HEK293T (cell line): Measurements from ENCODE around the gene RNF44.

Experiments
- CTCF ChIA-PET: fragments of 350-600 bp; formaldehyde crosslinking; extraction: SDS; loops from one replicate; lab custom pipeline; 2021; ENCODE audit warnings: antibody characterized with exemption, inconsistent platforms; lab: Yijun Ruan, JAX
- POLR2A ChIA-PET: fragments of 350-600 bp; formaldehyde crosslinking; extraction: SDS; loops from one replicate; lab custom pipeline; 2020; ENCODE audit warnings: antibody characterized with exemption, inconsistent platforms; lab: Yijun Ruan, JAX
- DNase-seq: peaks from one replicate; pipeline ENCODE4 v3.0.0; 2012; ENCODE audit warnings: mixed read lengths; ENCODE audit errors: extremely low spot score
- ARNT ChIP-seq: fragments of 450-650 bp; IDR thresholded peaks from 2 replicates; pipeline ENCODE4 v1.6.1; 2017; ENCODE audit warnings: mild to moderate bottlenecking
- BHLHE40 ChIP-seq: fragments of 450-650 bp; IDR thresholded peaks from 2 replicates; pipeline ENCODE4 v1.6.1; 2016; ENCODE audit warnings: mild to moderate bottlenecking, moderate library complexity, borderline replicate concordance
- CTBP1 ChIP-seq: fragments of 450-650 bp; IDR thresholded peaks from 2 replicates; pipeline ENCODE4 v1.6.1; 2016; ENCODE audit warnings: borderline replicate concordance
- ELF4 ChIP-seq: fragments of 450-650 bp; IDR thresholded peaks from 2 replicates; pipeline ENCODE4 v1.6.1; 2017; ENCODE audit warnings: antibody characterized with exemption
- FOXA1 ChIP-seq: fragments of 450-650 bp; IDR thresholded peaks from 2 replicates; pipeline ENCODE4 v1.6.1; 2016; ENCODE audit warnings: mild to moderate bottlenecking
- FOXK2 ChIP-seq: fragments of 450-650 bp; IDR thresholded peaks from 2 replicates; pipeline ENCODE4 v1.6.1; 2016; ENCODE audit warnings: mild to moderate bottlenecking
- FOXM1 ChIP-seq: fragments of 450-650 bp; IDR thresholded peaks from 2 replicates; pipeline ENCODE4 v1.6.1; 2017; ENCODE audit warnings: mild to moderate bottlenecking, borderline replicate concordance
- HDGF ChIP-seq: fragments of 450-650 bp; IDR thresholded peaks from 2 replicates; pipeline ENCODE4 v1.6.1; 2017; ENCODE audit warnings: antibody characterized with exemption, borderline replicate concordance
- L3MBTL2 ChIP-seq: fragments of 450-650 bp; conservative IDR thresholded peaks from 2 replicates; pipeline ENCODE4 v1.6.1; 2016; ENCODE audit warnings: mild to moderate bottlenecking
- LEF1 ChIP-seq: fragments of 450-650 bp; IDR thresholded peaks from 2 replicates; pipeline ENCODE4 v1.6.1; 2017; ENCODE audit warnings: mild to moderate bottlenecking, borderline replicate concordance
- NFRKB ChIP-seq: fragments of 450-650 bp; IDR thresholded peaks from 2 replicates; pipeline ENCODE4 v1.6.1; 2016; ENCODE audit warnings: mild to moderate bottlenecking, moderate library complexity
- SP1 ChIP-seq: fragments of 450-650 bp; IDR thresholded peaks from 2 replicates; pipeline ENCODE4 v1.6.1; 2017
- SUZ12 ChIP-seq: fragments of 450-650 bp; IDR thresholded peaks from 2 replicates; pipeline ENCODE4 v1.6.1; 2016; ENCODE audit warnings: mild to moderate bottlenecking
- TARDBP ChIP-seq: fragments of 450-650 bp; IDR thresholded peaks from 2 replicates; pipeline ENCODE4 v1.6.1; 2016
- ZNF384 ChIP-seq: fragments of 450-650 bp; IDR thresholded peaks from 2 replicates; pipeline ENCODE4 v1.6.1; 2016
- TF ChIP-seq, protein P1 (sequence below): fragments of 450-650 bp; IDR thresholded peaks from 2 replicates; pipeline ENCODE4 v1.6.1; 2016

The RNF44 gene

DNA sequence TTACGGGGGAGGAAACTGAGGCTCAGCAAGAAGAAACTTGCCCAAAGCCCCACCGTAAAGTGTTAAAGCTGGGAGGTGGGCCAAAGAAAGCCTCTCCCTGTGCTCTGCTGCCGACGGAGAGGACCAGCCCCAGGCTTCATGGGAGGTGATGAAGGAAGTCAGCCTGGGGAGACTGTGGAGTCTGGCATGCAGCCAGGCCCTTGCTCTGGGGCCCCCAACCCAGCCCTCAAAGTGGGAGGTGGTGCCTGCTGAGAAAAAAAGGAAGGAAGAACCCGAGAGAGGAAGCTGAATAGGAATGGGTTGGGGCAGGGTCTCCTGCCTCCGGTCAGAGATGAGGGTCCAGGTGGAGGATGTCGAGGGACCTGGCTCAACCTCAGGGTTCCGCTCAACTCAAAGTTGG is 3.8 kb downstream of the RNF44 start:
- ChIA-PET POLR2A (interaction anchor here (1.7 kb wide), 1 partner anchor 10 kb away, joined by 8 read pairs; no protein-coding TSS in a partner anchor), CTCF (interaction anchor here (0.6 kb wide), 1 partner anchor 72 kb away, joined by 6 read pairs; no protein-coding TSS in a partner anchor)

DNA sequence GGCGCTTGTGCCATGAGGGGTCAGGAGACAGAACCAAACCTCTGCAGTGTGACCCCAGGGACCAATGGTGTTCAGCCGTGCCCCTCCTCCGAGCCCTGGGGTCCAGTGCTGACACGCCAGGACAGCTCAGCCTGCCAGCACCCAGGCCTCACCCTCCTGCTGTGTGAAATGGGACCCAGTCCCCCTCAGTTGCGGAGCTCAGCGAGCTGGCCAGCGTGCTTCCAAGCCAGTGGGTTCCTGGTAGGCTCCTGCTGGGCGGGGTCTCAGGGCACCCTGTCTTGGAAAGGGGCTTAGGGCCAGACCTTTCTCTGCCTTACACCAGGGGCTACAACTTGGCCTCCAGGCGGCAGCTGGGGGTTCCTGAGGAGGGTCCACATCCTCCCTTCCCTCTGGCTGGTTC is 4.4 kb downstream of the RNF44 start:
- ChIA-PET POLR2A (interaction anchor here (1.7 kb wide), 1 partner anchor 11 kb away, joined by 8 read pairs; no protein-coding TSS in a partner anchor), CTCF (no interaction called here)
- TF ChIP-seq SP1 (no peak), ARNT (no peak), CTBP1 (no peak), TARDBP (no peak), ELF4 (no peak), FOXA1 (no peak), SUZ12 (no peak), BHLHE40 (no peak), ZNF384 (no peak), LEF1 (no peak), FOXK2 (no peak), L3MBTL2 (no peak)
- TF ChIP-seq, protein P1, sequence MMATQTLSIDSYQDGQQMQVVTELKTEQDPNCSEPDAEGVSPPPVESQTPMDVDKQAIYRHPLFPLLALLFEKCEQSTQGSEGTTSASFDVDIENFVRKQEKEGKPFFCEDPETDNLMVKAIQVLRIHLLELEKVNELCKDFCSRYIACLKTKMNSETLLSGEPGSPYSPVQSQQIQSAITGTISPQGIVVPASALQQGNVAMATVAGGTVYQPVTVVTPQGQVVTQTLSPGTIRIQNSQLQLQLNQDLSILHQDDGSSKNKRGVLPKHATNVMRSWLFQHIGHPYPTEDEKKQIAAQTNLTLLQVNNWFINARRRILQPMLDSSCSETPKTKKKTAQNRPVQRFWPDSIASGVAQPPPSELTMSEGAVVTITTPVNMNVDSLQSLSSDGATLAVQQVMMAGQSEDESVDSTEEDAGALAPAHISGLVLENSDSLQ: no peak
- no peak for DNase-seq

More for the DNA sequence above, 3.8 kb downstream of the RNF44 start:
- no peak for DNase-seq
- TF ChIP-seq SP1: no peak
- no peak for TF ChIP-seq FOXA1
- no peak for TF ChIP-seq CTBP1
- TF ChIP-seq HDGF: no peak

DNA sequence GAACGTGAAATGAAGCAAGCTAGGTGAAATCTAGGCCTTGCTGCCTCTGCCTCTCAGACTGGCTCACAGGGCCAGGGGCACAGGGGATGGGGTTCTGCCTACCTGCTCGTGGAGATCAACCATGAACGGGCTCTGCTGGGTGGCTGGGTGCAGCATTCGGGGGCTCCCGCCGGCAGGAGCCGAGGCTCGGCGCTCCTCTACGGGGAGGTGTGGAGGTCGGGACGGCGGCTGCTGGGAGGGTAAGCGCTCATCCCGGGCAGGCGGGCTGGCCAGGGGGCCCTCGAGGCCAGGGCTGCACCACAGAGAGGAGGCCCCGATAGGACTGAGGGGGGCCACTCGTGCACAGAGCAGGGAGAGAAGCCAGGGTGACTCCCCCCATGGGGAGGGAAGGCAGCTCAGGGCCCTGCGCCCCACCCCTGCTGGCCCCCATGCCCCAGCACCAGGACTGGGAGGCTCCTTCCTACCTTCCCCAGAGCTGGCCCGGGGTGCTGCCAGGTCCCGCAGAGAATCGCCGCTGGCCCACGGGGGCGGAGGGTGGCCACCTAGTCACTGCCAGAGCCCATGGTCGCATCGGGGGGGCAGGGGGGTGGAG is 5.2 kb downstream of the RNF44 start:
- POLR2A ChIA-PET: interaction anchor here (1.0 kb wide), 1 partner anchor 11 kb away, joined by 3 read pairs; no protein-coding TSS in a partner anchor

DNA sequence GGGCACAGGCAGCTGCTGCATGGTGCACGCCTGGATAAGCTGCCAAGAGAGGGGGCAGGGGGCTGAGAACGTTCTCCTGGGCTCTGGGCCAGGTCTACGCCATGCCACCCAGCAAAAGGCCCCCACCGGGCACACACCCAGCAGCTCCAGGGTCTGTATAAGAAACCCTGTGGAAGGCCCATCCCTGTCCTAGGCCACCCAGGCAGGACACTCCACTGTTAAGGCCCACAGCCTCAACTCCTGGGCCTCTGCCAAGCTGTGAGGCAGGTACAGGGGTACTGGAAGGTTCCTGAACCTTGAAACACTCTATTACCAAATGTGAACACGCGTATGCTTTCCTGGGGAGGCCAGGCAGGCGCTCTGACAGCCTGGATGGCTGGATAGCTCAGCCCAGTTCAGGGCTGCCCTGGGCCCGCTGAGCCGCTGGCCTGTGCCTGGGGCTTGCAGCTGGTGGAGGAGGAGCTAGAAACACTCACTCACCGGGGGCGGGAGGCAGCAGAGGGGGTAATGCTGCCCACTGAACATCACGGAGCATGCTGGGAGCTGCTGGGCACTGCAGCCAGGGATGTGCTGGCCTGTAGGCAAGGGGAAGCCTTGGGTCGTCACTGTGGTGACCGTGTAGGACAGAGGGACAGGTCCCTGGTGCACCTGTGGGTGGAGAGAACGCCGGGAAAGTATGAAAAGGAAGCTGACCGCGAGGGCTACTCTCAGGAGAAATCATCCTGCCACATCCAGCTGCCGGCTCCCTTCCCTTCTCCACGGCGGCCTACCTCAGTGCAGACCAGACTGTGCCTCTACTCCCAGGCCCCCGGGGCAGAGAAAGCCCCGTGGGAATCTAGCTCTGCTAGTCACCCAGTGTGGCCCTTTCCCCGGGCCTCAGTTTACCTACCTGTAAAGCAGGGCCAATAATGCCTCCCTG is 6.0 kb downstream of the RNF44 start:
- TF ChIP-seq ELF4 (no peak), TARDBP (no peak), FOXA1 (no peak), SUZ12 (no peak), BHLHE40 (no peak), ARNT (no peak), LEF1 (no peak), NFRKB (no peak), ZNF384 (no peak)
- no peak for DNase-seq
- ChIA-PET CTCF (interaction anchor here (0.6 to 1.3 kb wide), 2 partner anchors 12 to 113 kb away, joined by 3 read pairs; no protein-coding TSS in a partner anchor), POLR2A (interaction anchor here (1.0 kb wide), 1 partner anchor 11 kb away, joined by 3 read pairs; no protein-coding TSS in a partner anchor)

More for the DNA sequence above, 5.2 kb downstream of the RNF44 start:
- CTCF ChIA-PET: interaction anchor here (1.3 kb wide), 1 partner anchor 11 kb away, joined by 3 read pairs; no protein-coding TSS in a partner anchor
- DNase-seq: no peak
- no peak for TF ChIP-seq BHLHE40
- TF ChIP-seq ELF4: no peak
- no peak for TF ChIP-seq ZNF384
- TF ChIP-seq FOXK2: no peak
- no peak for TF ChIP-seq SUZ12
- no peak for TF ChIP-seq FOXM1
- TF ChIP-seq L3MBTL2: no peak
- no peak for TF ChIP-seq FOXA1
- TF ChIP-seq, protein P1: no peak
- TF ChIP-seq SP1: no peak
- TF ChIP-seq LEF1: no peak
- TF ChIP-seq HDGF: no peak
- TF ChIP-seq NFRKB: no peak
- TF ChIP-seq TARDBP: no peak
- no peak for TF ChIP-seq CTBP1
- no peak for TF ChIP-seq ARNT

DNA sequence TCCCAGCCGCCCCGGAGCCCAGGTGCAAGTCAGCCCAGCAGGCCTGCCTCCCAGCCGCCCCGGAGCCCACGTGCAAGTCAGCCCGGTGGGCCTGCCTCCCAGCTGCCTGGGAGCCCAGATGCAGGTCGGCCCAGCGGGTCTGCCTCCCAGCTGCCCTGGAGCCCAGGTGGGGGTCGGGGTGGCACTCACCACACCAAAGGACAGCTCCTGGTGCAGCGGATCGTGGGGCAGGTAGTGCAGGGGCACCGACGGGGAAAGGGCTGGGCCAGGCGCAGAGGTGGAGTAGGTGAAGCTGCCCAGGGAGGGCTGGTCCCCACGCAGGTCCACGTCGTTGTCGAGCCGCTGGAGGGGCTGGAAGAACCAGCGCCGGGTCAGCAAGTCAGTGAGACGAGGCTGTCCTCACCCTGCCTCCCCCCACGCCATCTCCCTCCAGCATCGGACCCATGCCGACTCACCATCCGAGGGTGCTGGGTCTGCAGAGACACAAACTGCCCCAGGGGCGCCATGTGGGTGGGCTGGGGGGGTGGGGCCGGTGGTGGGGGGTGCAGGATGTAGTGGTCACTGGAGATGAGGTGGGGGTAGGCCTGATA is 6.7 kb downstream of the RNF44 start:
- no peak for TF ChIP-seq FOXM1
- TF ChIP-seq HDGF: no peak
- no peak for TF ChIP-seq LEF1
- TF ChIP-seq TARDBP: no peak
- no peak for TF ChIP-seq FOXA1
- no peak for TF ChIP-seq NFRKB
- no peak for TF ChIP-seq ARNT
- no peak for TF ChIP-seq ELF4
- no peak for TF ChIP-seq ZNF384
- TF ChIP-seq L3MBTL2: no peak
- TF ChIP-seq, protein P1: no peak
- no peak for TF ChIP-seq FOXK2
- no peak for TF ChIP-seq SUZ12
- TF ChIP-seq SP1: no peak
- no peak for TF ChIP-seq CTBP1
- no peak for TF ChIP-seq BHLHE40
- CTCF ChIA-PET: interaction anchor here (0.6 to 1.3 kb wide), 2 partner anchors 13 to 112 kb away, joined by 3 read pairs; no protein-coding TSS in a partner anchor
- POLR2A ChIA-PET: no interaction called here
- DNase-seq: no peak
